ENCODE measurements around the gene RABGAP1. TPM values are rescaled to one million over a fixed set of nuclear protein-coding genes. Genes with fewer than 3 reads are reported as not detected.

RABGAP1 gene
- total and polyA plus RNA-seq, 2 experiments from 2014 or later = 8.5 to 33.9 TPM

MicroRNA genes within 50 kb of the gene (microRNA counts, 767-probe panel; counts per million panel counts)
- microRNA hsa-miR-600 = not detected

Small RNA genes lying within 50 kb of the gene (small RNA-seq; reads per million reads assigned to genes)
- not detected for gene GPR21 (ENCODE audit: low replicate concordance)
- not detected for gene RNY1P15 (ENCODE audit: low replicate concordance)

Other genes with a start within 250 kb of the RABGAP1 start
- not detected in 2 replicates for gene OR1L4, start 217.0 kb upstream of the RABGAP1 start, total RNA-seq (2014; rRNA removed; shearing (Covaris generic))
- not detected in 2 replicates for gene OR1L4, start 217.0 kb upstream of the RABGAP1 start, polyA plus RNA-seq (2016; fragmentation: Nextera tagmentation; extraction: Ambion mirVana)
- not detected in 2 replicates for gene OR1L6, start 198.7 kb upstream of the RABGAP1 start, total RNA-seq (2014; rRNA removed; shearing (Covaris generic))
- gene OR1L6, start 198.7 kb upstream of the RABGAP1 start, polyA plus RNA-seq (2016; fragmentation: Nextera tagmentation; extraction: Ambion mirVana) = not detected in 2 replicates
- gene OR5C1, start 152.1 kb upstream of the RABGAP1 start, total RNA-seq (2014; rRNA removed; shearing (Covaris generic)) = not detected in 2 replicates
- not detected in 2 replicates for gene OR5C1, start 152.1 kb upstream of the RABGAP1 start, polyA plus RNA-seq (2016; fragmentation: Nextera tagmentation; extraction: Ambion mirVana)
- gene OR1K1, start 140.9 kb upstream of the RABGAP1 start, total RNA-seq (2014; rRNA removed; shearing (Covaris generic)) = not detected in 2 replicates
- gene OR1K1, start 140.9 kb upstream of the RABGAP1 start, polyA plus RNA-seq (2016; fragmentation: Nextera tagmentation; extraction: Ambion mirVana) = not detected in 2 replicates
- 21.2 and 26.6 TPM in 2 replicates for gene PDCL, start 112.4 kb upstream of the RABGAP1 start, total RNA-seq (2014; rRNA removed; shearing (Covaris generic))
- 15.5 and 16.6 TPM in 2 replicates for gene PDCL, start 112.4 kb upstream of the RABGAP1 start, polyA plus RNA-seq (2016; fragmentation: Nextera tagmentation; extraction: Ambion mirVana)
- 37.5 and 42.1 TPM in 2 replicates for gene RC3H2, start 35.7 kb upstream of the RABGAP1 start, total RNA-seq (2014; rRNA removed; shearing (Covaris generic))
- 20.6 and 24.9 TPM in 2 replicates for gene RC3H2, start 35.7 kb upstream of the RABGAP1 start, polyA plus RNA-seq (2016; fragmentation: Nextera tagmentation; extraction: Ambion mirVana)
- gene ZBTB6, start 27.7 kb upstream of the RABGAP1 start, total RNA-seq (2014; rRNA removed; shearing (Covaris generic)) = 12.7 and 16.9 TPM in 2 replicates
- 3.2 and 4.0 TPM in 2 replicates for gene ZBTB6, start 27.7 kb upstream of the RABGAP1 start, polyA plus RNA-seq (2016; fragmentation: Nextera tagmentation; extraction: Ambion mirVana)
- 9.0 and 9.7 TPM in 2 replicates for gene ZBTB26, start 9.5 kb upstream of the RABGAP1 start, total RNA-seq (2014; rRNA removed; shearing (Covaris generic))
- 2.7 and 3.0 TPM in 2 replicates for gene ZBTB26, start 9.5 kb upstream of the RABGAP1 start, polyA plus RNA-seq (2016; fragmentation: Nextera tagmentation; extraction: Ambion mirVana)
- gene GPR21, start 92.6 kb downstream of the RABGAP1 start, total RNA-seq (2014; rRNA removed; shearing (Covaris generic)) = 0.90 and 1.9 TPM in 2 replicates
- gene GPR21, start 92.6 kb downstream of the RABGAP1 start, polyA plus RNA-seq (2016; fragmentation: Nextera tagmentation; extraction: Ambion mirVana) = 0.24 TPM in 1 of 2 replicates, not detected in the other

Measured in GM23338 (cell line).